Neutrophil (primary cell): ENCODE results near the gene NRSN1.

ENCODE experiments used
- H3K27ac ChIP-seq: fragments of 200-600 bp; sonication (generic); 2 replicates; pipeline ENCODE4 v1.5.1; 2016; ENCODE audit warnings: mild to moderate bottlenecking, moderate library complexity
- H3K27me3 ChIP-seq: fragments of 200-600 bp; sonication (generic); 2 replicates; pipeline ENCODE4 v1.6.0; 2016; ENCODE audit warnings: mild to moderate bottlenecking
- H3K36me3 ChIP-seq: fragments of 200-600 bp; sonication (generic); 2 replicates; pipeline ENCODE4 v1.5.1; 2017
- H3K4me1 ChIP-seq, 2 experiments: fragments of 200-600 bp in 1 of 2; sonication (generic) in 1 of 2; 1 replicate in 1 of 2; 2 replicates in 1 of 2; pipeline versions ENCODE4 v1.5.1 to v1.6.1; 2013 to 2016; ENCODE audit warnings: low read depth in 1 of 2, low read length in 1 of 2, mild to moderate bottlenecking in 1 of 2, moderate library complexity in 1 of 2; ENCODE audit not compliant: control insufficient read depth in 1 of 2, insufficient read depth in 1 of 2
- H3K4me3 ChIP-seq, 2 experiments: fragments of 200-600 bp in 1 of 2; sonication (generic) in 1 of 2; 1 replicate in 1 of 2; 2 replicates in 1 of 2; pipeline ENCODE4 v1.5.1; 2013 to 2016; ENCODE audit warnings: low read depth in 1 of 2, low read length in 1 of 2, mild to moderate bottlenecking in 1 of 2, moderate library complexity in 1 of 2
- H3K9me3 ChIP-seq: fragments of 200-600 bp; sonication (generic); 2 replicates; pipeline ENCODE4 v1.5.1; 2016
- CTCF ChIP-seq: fragments of 200-600 bp; sonication (generic); IDR thresholded peaks from 2 replicates; pipeline ENCODE4 v1.5.1; 2016; ENCODE audit warnings: antibody characterized with exemption

NRSN1 gene

DNA sequence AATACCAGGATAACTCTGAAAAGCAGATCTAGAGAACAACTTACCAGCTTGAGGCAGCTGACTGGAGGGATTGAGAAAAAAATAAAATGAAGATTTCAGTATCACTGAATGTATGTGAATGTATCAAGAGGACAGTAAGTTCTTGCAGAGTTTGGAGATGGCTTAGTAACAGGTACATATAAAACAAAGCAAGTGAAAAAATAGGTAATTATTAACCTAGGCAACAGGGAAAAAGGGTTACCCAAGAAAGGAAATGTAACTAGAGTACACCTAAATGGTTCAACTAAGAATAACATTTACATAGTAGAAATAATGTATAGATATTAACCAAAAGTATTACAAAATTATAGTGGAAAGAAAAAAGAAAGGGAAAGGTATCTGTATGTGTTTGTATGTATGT lies 67.3 kb downstream of the NRSN1 start:
- no peak for TF ChIP-seq CTCF
- no peaks in the 10 kb centered on the region for H3K27me3 ChIP-seq
- no peak overlapping the region for H3K27ac ChIP-seq
- no peaks in the 10 kb centered on the region for H3K4me1 ChIP-seq
- no peaks in the 10 kb centered on the region for H3K9me3 ChIP-seq
- H3K36me3 ChIP-seq: no peaks in the 10 kb centered on the region
- H3K4me3 ChIP-seq: no peak overlapping the region

- Histone ChIP-seq H3K36me3 (no peaks in the 10 kb centered on the region), H3K27me3 (no peaks in the 10 kb centered on the region), H3K4me1 (no peaks in the 10 kb centered on the region), H3K9me3 (no peaks in the 10 kb centered on the region), H3K4me3 (no peak overlapping the region), H3K27ac (no peak overlapping the region)
- no peak for TF ChIP-seq CTCF
These were observed 69.1 kb downstream of the NRSN1 start for GRCh38 chr6:24194978-24195700.

GRCh38 chr6:24195836-24196597 lies 70.0 kb downstream of the NRSN1 start:
- TF ChIP-seq CTCF: no peak
- Histone ChIP-seq H3K36me3 (no peaks in the 10 kb centered on the region), H3K9me3 (no peaks in the 10 kb centered on the region), H3K4me3 (no peak overlapping the region), H3K27me3 (no peaks in the 10 kb centered on the region), H3K27ac (no peak overlapping the region), H3K4me1 (no peaks in the 10 kb centered on the region)
